GM20000 (cell line): ENCODE measurements around the gene HAL.

Experiments used
- DNase-seq: peaks from one replicate; pipeline ENCODE4 v3.0.0; 2012; ENCODE audit warnings: low spot score
- CTCF ChIP-seq: IDR thresholded peaks from 2 replicates; pipeline ENCODE4 v1.5.1; 2012; ENCODE audit warnings: mild to moderate bottlenecking, control low read depth; ENCODE audit errors: extremely low read depth, missing control alignments

The HAL gene

GRCh38 chr12:96039516-96039915, 43.4 kb upstream of the HAL start:
- no peak for DNase-seq
- TF ChIP-seq CTCF: no peak

GRCh38 chr12:96036765-96037455, 40.8 kb upstream of the HAL start:
- TF ChIP-seq CTCF: no peak
- DNase-seq: no peak

GRCh38 chr12:96035283-96036236, 39.4 kb upstream of the HAL start, which contains the start of gene LTA4H:
Gene LTA4H (minus strand): TSS chr12:96035587. CDS start chr12:96035519, 68 bp downstream.
- no peak for TF ChIP-seq CTCF
- peak; percentile 91 for DNase-seq

- TF ChIP-seq CTCF: no peak
- no peak for DNase-seq
Observed at GRCh38 chr12:96034621-96035282, 38.6 kb upstream of the HAL start.

- DNase-seq: no peak
- no peak for TF ChIP-seq CTCF
Observed at GRCh38 chr12:96033549-96034389, 37.6 kb upstream of the HAL start.

- no peak for TF ChIP-seq CTCF
- DNase-seq: no peak
Observed at GRCh38 chr12:96029826-96030225, 33.7 kb upstream of the HAL start.
